Stomach (tissue), 9 donors: ENCODE results near the gene PCED1B. TPM values are rescaled to one million over a fixed set of nuclear protein-coding genes. Genes with fewer than 3 reads are reported as not detected.

ENCODE experiments used
- DNase-seq, 2 donors: peaks; one replicate each; pipeline versions ENCODE4 v3.0.0 to v3.0.0-alpha.2; 2013 to 2019
- H3K27ac ChIP-seq, 5 donors: fragments of 200-600 bp in 4 of 5; sonication (generic) in 4 of 5; one replicate each; pipeline ENCODE4 v1.5.1; 2013 to 2019; ENCODE audit warnings: mild to moderate bottlenecking in 1 of 5, moderate library complexity in 1 of 5
- H3K27me3 ChIP-seq, 3 donors: fragments of 200-600 bp; sonication (generic); one replicate each; pipeline ENCODE4 v1.5.1; 2017 to 2019; ENCODE audit warnings: mixed run types in 1 of 3
- H3K36me3 ChIP-seq, 4 donors: fragments of 200-600 bp; sonication (generic); 1 replicate in 3 of 4; 2 replicates in 1 of 4; pipeline ENCODE4 v1.5.1; 2016 to 2019
- H3K4me1 ChIP-seq, 4 donors: fragments of 200-600 bp; sonication (generic); one replicate each; pipeline ENCODE4 v1.5.1; 2016 to 2019
- H3K4me3 ChIP-seq, 4 donors: fragments of 200-600 bp; sonication (generic) in 3 of 4; one replicate each; pipeline ENCODE4 v1.5.1; 2016 to 2019; ENCODE audit warnings: mild to moderate bottlenecking in 1 of 4
- H3K9me3 ChIP-seq, 4 donors: fragments of 200-600 bp; sonication (generic); one replicate each; pipeline ENCODE4 v1.5.1; 2016 to 2019
- CTCF ChIP-seq, 7 experiments: fragments of 450-650 bp in 4 of 7; fragments of 200-600 bp in 3 of 7; sonication (generic) in 3 of 7; IDR thresholded peaks; one replicate each; pipeline ENCODE4 v1.5.1; 2016 to 2019; ENCODE audit warnings: antibody characterized with exemption in 7 of 7, control low read depth in 2 of 7, mild to moderate bottlenecking in 1 of 7
- EP300 ChIP-seq: sonication (generic); formaldehyde crosslinking; IDR thresholded peaks from one replicate; pipeline ENCODE4 v1.6.1; 2017; ENCODE audit warnings: antibody characterized with exemption
- POLR2A ChIP-seq, 4 donors: fragments of 450-650 bp; IDR thresholded peaks; one replicate each; pipeline ENCODE4 v1.6.1; 2016; ENCODE audit warnings: antibody characterized with exemption in 4 of 4, control low read depth in 2 of 4, mild to moderate bottlenecking in 1 of 4, moderate library complexity in 1 of 4
- POLR2AphosphoS5 ChIP-seq, 3 donors: sonication (generic); formaldehyde crosslinking; IDR thresholded peaks; one replicate each; pipeline ENCODE4 v1.6.1; 2016; ENCODE audit warnings: antibody characterized with exemption in 3 of 3
- WGBS, 5 donors: extraction: QIAGEN DNeasy Blood & Tissue Kit in 3 of 5; methylation state at CpG; one replicate each; pipeline versions ENCODE4 v1.1.5 to v1.1.7; 2013 to 2018; 5-methylcytosine and 5-hydroxymethylcytosine counted together
- intact Hi-C: fragments of 100-400 bp; cut with DNase I; formaldehyde crosslinking; loops from one replicate; pipeline ENCODE4 v1.15.1; 2023; ENCODE audit warnings: low total_unique reads
- polyA plus RNA-seq, 3 donors: library from polyadenylated mRNA; stranded (reverse); fragments of 200-250 nt; gene quantifications; one replicate each; pipeline ENCODE4 v1.2.3, GENCODE V29; 2013
- total RNA-seq, 5 donors: library from RNA; depleted of rRNA; stranded (reverse); fragments of >200 nt; gene quantifications; one replicate each; pipeline versions ENCODE4 v1.1.0 to v1.2.3, GENCODE V29; 2014 to 2016
- donor health status: healthy with polysubstance abuse.
- donor health status: Bipolar disorder and iron deficiency.
- donor health status: healthy.

PCED1B gene
- total and polyA plus RNA-seq, 8 donors: 0.73 to 7.6 (median 2.4) TPM; not detected in 1

GRCh38 chr12:47221256-47222023 lies 142.0 kb downstream of the PCED1B start:
- intact Hi-C loops: no loop called here
- no peak for TF ChIP-seq EP300
- H3K27ac ChIP-seq: no peak overlapping the region
- no peaks in the 10 kb centered on the region for H3K9me3 ChIP-seq
- no peak overlapping the region for H3K4me3 ChIP-seq
- no peaks in the 10 kb centered on the region for H3K36me3 ChIP-seq
- 97 to 99% (median 98%) methylated on average over 2 of the region's 2 CpGs for WGBS, 5 donors
- DNase-seq: no peak
- no peaks in the 10 kb centered on the region for H3K27me3 ChIP-seq
- peaks cover 0 to 24% (median 16%) of the 10 kb centered on the region in 4 donors for H3K4me1 ChIP-seq

- DNase-seq: no peak
- intact Hi-C loops: no loop called here
- H3K27me3 ChIP-seq: no peaks in the 10 kb centered on the region
- no peaks in the 10 kb centered on the region for H3K36me3 ChIP-seq
- TF ChIP-seq EP300: no peak
- TF ChIP-seq CTCF (IDR thresholded peaks at IDR 0.05): no peak
- H3K4me1 ChIP-seq: peaks cover 0 to 24% (median 16%) of the 10 kb centered on the region in 4 donors
- peak overlapping the region in 1 of 5 donors; percentile 68 for H3K27ac ChIP-seq
- H3K9me3 ChIP-seq: no peaks in the 10 kb centered on the region
- 63 to 84% (median 76%) methylated on average over 3 of the region's 3 CpGs for WGBS, 5 donors
- no peak overlapping the region for H3K4me3 ChIP-seq
Observed at GRCh38 chr12:47222520-47223030, 143.2 kb downstream of the PCED1B start.

GRCh38 chr12:47223031-47223847 lies 143.8 kb downstream of the PCED1B start:
- H3K36me3 ChIP-seq: no peaks in the 10 kb centered on the region
- H3K27me3 ChIP-seq: no peaks in the 10 kb centered on the region
- H3K4me1 ChIP-seq: peaks cover 0 to 24% (median 16%) of the 10 kb centered on the region in 4 donors
- intact Hi-C loops: no loop called here
- H3K27ac ChIP-seq: peak overlapping the region; percentile 8 to 73 (median 35)
- H3K9me3 ChIP-seq: no peaks in the 10 kb centered on the region
- 41 to 56% (median 50%) methylated on average over 7 of the region's 7 CpGs for WGBS, 5 donors
- DNase-seq: peak in 1 of 2 donors; percentile 27
- peak overlapping the region in 1 of 4 donors; percentile 11 for H3K4me3 ChIP-seq
- TF ChIP-seq POLR2AphosphoS5 (IDR thresholded peaks at IDR 0.05) (no peak), POLR2A (IDR thresholded peaks at IDR 0.05) (no peak), CTCF (IDR thresholded peaks at IDR 0.05) (no peak), EP300 (no peak)

GRCh38 chr12:47223848-47224213 lies 144.4 kb downstream of the PCED1B start:
- H3K9me3 ChIP-seq: no peaks in the 10 kb centered on the region
- 6 to 21% (median 16%) methylated on average over 4 of the region's 4 CpGs for WGBS, 5 donors
- intact Hi-C loops: no loop called here
- H3K36me3 ChIP-seq: no peaks in the 10 kb centered on the region
- H3K27ac ChIP-seq: peak overlapping the region; percentile 8 to 73 (median 35)
- H3K4me1 ChIP-seq: peaks cover 0 to 24% (median 16%) of the 10 kb centered on the region in 4 donors
- peak; percentile 52 to 74 for DNase-seq
- no peaks in the 10 kb centered on the region for H3K27me3 ChIP-seq
- TF ChIP-seq CTCF (IDR thresholded peaks at IDR 0.05) (no peak), EP300 (no peak), POLR2AphosphoS5 (IDR thresholded peaks at IDR 0.05) (no peak), POLR2A (IDR thresholded peaks at IDR 0.05) (no peak)
- peak overlapping the region in 1 of 4 donors; percentile 11 for H3K4me3 ChIP-seq
